ENCODE data around the gene MAN1A2. TPM values are rescaled to one million over a fixed set of nuclear protein-coding genes. Genes with fewer than 3 reads are reported as not detected.

The MAN1A2 gene
- total RNA-seq, 4 donors from 2014 or later, result 18.1 to 37.4 (median 26.3) TPM

- H3K27me3 ChIP-seq, result no peaks in the 10 kb centered on the region
- no peak for DNase-seq
- no peak overlapping the region for H3K27ac ChIP-seq
- 33 to 100% methylated on average over 2 of the region's 3 CpGs for WGBS, 2 donors
- no peak overlapping the region for H3K4me3 ChIP-seq
- no peaks in the 10 kb centered on the region for H3K36me3 ChIP-seq
- intact Hi-C loops (cut with DNase I), result no loop called here
- peaks cover 0 to 15% (median 0%) of the 10 kb centered on the region in 3 donors for H3K4me1 ChIP-seq
- H3K9me3 ChIP-seq, result no peaks in the 10 kb centered on the region
- TF ChIP-seq CTCF (IDR thresholded peaks at IDR 0.05), result no peak
- TF ChIP-seq POLR2A (IDR thresholded peaks at IDR 0.05), result no peak
Measured at GRCh38 chr1:117567976-117568375, 200.7 kb downstream of the MAN1A2 start.

GRCh38 chr1:117568999-117569398 is 201.8 kb downstream of the MAN1A2 start:
- H3K27ac ChIP-seq, result no peak overlapping the region
- 87 to 91% methylated on average over 6 of the region's 6 CpGs for WGBS, 2 donors
- peaks cover 0 to 15% (median 0%) of the 10 kb centered on the region in 3 donors for H3K4me1 ChIP-seq
- no peak for DNase-seq
- TF ChIP-seq POLR2A (IDR thresholded peaks at IDR 0.05), result no peak
- no peak for TF ChIP-seq CTCF (IDR thresholded peaks at IDR 0.05)
- no peaks in the 10 kb centered on the region for H3K36me3 ChIP-seq
- no peaks in the 10 kb centered on the region for H3K27me3 ChIP-seq
- H3K4me3 ChIP-seq, result no peak overlapping the region
- no peaks in the 10 kb centered on the region for H3K9me3 ChIP-seq
- intact Hi-C loops (cut with DNase I), result no loop called here

GRCh38 chr1:117569856-117570255 is 202.6 kb downstream of the MAN1A2 start:
- intact Hi-C loops (cut with DNase I), result no loop called here
- no peaks in the 10 kb centered on the region for H3K9me3 ChIP-seq
- no peak overlapping the region for H3K27ac ChIP-seq
- H3K4me1 ChIP-seq, result peaks cover 0 to 15% (median 0%) of the 10 kb centered on the region in 3 donors
- H3K4me3 ChIP-seq, result no peak overlapping the region
- no peaks in the 10 kb centered on the region for H3K36me3 ChIP-seq
- TF ChIP-seq CTCF (IDR thresholded peaks at IDR 0.05) (no peak), POLR2A (IDR thresholded peaks at IDR 0.05) (no peak)
- 34 to 35% methylated on average over 2 to 3 of the region's 3 CpGs for WGBS, 2 donors
- DNase-seq, result no peak
- H3K27me3 ChIP-seq, result no peaks in the 10 kb centered on the region

GRCh38 chr1:117570988-117571409 is 203.8 kb downstream of the MAN1A2 start:
- no peak for DNase-seq
- Histone ChIP-seq H3K4me1 (peaks cover 0 to 15% (median 0%) of the 10 kb centered on the region in 3 donors), H3K36me3 (no peaks in the 10 kb centered on the region), H3K9me3 (no peaks in the 10 kb centered on the region), H3K27me3 (no peaks in the 10 kb centered on the region), H3K4me3 (no peak overlapping the region), H3K27ac (peak overlapping the region in 3 of 4 donors; percentile 0 to 39 (median 2))
- TF ChIP-seq CTCF (IDR thresholded peaks at IDR 0.05) (no peak), POLR2A (IDR thresholded peaks at IDR 0.05) (no peak)
- WGBS, 2 donors, result 51 to 62% methylated on average over 3 to 6 of the region's 8 CpGs
- intact Hi-C loops (cut with DNase I), result no loop called here

GRCh38 chr1:117571496-117571895 is 204.2 kb downstream of the MAN1A2 start:
- TF ChIP-seq POLR2A (IDR thresholded peaks at IDR 0.05) (no peak), CTCF (IDR thresholded peaks at IDR 0.05) (no peak)
- WGBS, 2 donors, result 80 to 86% methylated on average over 5 of the region's 5 CpGs
- Histone ChIP-seq H3K4me3 (no peak overlapping the region), H3K4me1 (peaks cover 0 to 15% (median 0%) of the 10 kb centered on the region in 3 donors), H3K27ac (peak overlapping the region in 2 of 4 donors; percentile 2 to 39), H3K9me3 (no peaks in the 10 kb centered on the region), H3K27me3 (no peaks in the 10 kb centered on the region), H3K36me3 (no peaks in the 10 kb centered on the region)
- intact Hi-C loops (cut with DNase I), result no loop called here
- no peak for DNase-seq
